Amniotic epithelial cell (primary cell): ENCODE results near the gene HSPA1B.
"Not testable (repeated sequence)": the region's sequence is repeated elsewhere in the genome, so short reads cannot be mapped to it uniquely, and the experiment has no call there.

Experiments
- DNase-seq: peaks from one replicate; pipeline ENCODE4 v3.0.0-alpha.2; 2010; ENCODE audit warnings: low read depth

The HSPA1B gene

DNA sequence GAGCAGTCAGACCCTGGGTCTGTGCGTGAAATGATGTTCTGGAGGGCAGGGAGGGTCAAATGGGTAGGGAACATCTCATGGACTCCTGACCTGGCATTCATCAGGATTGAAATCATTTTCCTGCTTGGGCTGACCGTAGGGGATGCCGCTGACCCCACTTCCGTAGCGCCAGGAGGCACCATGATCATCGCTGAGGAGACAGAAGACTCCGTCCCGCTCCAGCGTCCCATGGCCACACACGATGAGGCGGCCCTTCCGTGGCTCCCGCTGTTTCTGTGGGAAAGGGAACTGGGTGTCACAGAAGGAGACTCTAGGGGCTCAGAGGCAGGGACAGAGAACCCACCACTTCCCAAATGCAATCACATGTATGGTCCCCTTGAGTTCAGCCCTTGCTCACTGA is 32.8 kb downstream of the HSPA1B start:
- DNase-seq, result no peak

DNA sequence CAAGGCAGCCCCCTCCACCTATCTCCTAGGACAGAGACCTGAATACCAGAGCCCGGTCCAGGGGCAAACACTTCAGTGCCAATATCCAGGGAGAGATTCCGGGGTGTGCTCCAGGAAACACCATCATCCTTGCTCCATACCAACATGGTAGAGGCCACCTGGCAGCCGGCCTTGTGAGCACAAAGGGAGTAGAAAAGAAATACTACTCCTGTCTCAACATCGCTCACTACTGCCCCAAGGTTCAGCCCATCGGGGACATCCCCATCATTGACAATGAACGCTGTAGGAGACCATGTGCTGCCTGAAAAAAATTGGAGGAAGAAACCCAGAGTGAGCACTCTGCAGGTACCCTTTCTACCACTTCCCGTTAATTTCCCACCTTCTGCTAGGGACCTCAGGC is 33.6 kb downstream of the HSPA1B start:
- no peak for DNase-seq

DNA sequence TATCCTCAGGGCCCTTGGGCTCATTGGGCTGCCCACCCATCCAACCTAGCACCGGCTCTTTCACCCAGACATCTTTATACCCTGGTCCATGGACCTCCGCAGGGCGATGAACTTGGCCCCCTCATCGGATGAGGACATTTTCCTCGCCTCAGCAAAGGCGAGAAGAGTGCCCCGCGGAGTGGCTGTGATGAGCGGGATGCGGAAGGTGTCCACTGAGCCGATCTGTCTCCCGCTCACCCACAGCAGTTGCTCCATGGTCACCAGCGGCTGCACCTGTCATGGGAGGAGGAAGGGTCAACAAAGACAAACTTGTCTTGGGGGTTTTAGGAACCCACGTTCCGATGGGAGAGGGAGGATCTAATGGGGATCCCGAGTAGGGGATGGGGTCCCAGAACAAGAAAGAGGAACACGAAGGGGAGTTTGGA is 34.4 kb downstream of the HSPA1B start:
- no peak for DNase-seq

DNA sequence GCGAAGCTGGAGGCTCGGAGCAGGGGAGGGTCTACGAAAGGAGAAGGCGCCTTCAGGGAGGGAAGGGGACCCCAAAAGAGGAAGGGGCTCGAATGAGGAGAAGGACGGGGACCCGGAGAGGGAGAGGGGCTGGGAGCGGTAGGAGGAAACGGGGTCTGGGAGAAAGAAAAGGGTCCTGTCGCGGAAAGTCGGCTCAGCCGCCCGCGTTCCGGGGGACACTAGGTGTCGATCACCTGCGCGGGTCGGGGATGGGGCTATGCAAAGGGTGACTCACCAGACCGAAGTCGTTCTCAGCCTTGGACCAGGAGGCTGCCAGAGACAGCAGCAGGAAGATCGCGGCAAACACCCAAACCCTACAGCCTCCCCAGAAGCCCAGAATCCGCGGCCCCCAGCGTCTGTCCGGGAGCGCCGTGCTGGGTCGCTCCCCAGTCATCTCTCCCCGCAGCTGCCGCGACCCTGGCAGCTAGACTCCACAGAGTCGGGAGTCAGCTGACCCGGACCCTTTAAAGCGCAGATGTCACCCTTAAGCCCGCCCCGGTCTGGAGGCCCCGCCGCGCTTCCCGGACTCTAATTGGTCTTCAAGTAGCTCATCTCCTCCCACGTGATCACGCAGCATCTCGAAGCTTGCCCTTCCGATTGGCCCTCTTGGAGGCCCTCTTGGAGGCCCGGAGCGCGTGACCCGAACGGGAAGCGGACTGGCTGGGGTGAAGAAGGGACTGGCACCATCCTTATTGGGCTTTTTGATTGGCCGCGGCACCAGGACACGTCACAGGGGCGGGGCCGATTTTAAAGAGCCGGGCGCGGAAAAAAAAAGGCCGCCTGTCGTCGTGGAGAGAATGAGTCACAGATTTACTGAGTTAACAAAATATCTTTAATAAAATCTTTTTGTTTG is 35.1 kb downstream of the HSPA1B start, which contains the start of gene NEU1:
Gene NEU1 (minus strand): TSS at position 478 of the 892 bp plus-strand sequence. CDS start 45 bp downstream, at position 433.
- peak; percentile 100 for DNase-seq

DNA sequence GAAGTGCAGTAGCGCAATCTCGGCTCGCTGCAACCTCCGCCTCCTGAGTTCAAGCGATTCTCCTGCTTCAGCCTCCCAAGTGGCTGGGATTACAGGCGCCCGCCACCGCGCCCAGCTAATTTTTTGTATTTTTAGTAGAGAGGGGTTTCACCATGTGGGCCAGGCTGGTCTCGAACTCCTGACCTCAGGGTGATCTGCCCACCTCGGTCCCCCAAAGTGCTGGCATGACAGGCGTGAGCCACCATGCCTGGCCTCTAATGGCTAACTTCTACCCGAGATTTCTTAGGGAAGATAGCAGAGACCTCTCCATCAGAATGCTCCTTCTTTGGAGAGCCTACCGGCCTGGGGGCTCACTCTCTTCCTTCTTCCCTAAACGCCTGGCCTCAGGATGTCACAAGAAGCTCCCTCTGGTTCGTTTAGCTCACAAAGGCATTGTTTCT is 36.6 kb downstream of the HSPA1B start:
- DNase-seq, result not testable (repeated sequence)

DNA sequence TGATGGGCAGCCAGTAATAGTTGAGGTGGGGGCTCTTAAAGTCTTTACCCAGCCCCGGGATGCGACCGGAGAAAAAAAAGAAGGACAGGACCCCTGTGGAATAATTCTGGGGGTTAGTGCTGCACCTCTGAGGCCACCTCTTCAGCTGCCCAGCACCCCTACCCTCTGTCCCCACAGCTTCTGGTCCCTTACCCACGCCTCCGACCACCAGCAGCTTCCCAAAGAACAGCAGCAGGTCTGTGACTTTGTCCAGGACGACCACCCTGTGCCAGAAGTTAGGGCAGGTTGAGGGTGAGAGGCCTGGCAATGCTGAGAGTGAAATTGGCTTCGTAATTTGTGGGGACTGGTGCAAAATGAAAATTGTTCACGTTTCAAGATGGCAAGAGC is 37.3 kb downstream of the HSPA1B start:
- DNase-seq, result no peak

DNA sequence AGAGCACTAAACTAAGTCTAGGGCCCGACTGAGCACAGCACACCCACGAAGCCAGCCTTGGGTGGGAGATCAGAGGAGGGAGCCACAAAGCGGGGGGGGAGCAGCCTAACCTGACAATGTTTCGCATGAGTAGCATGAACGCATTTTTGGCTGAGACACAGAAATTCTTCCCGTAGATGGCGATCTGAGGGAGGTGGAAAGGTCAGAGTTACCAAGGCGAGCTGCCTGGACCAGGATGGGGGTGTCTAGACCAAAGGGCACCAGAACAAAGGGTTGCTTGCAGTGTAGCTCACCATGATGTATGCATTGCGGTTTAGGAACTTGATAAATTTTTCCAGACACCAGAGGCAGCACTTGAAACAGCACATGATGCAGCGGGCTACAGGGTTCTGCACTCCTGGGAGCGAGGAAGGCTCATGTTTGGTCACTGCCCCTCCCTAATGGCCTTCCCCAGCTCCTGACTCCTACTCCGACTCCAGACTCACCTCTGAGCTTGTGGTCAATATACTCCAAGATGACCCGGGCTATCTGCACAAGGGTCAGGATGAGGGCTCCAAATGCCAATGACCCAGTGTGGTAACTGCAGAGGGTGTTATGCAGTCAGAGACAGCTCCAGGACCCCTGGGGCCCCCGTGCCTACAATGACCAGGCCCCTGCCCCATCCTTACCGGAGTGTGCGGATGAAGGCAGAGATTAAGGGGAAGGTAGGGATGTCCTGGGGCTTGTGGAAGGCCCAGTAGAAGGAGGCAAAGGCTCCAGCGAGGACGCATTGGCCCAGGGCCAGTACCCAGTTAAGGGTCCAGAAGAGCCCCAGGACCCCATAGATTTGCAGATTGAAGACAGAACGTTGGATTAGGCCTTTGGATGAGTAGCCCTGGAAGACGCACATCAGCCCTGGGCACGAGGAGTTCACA is 37.9 kb downstream of the HSPA1B start:
- DNase-seq, result no peak

DNA sequence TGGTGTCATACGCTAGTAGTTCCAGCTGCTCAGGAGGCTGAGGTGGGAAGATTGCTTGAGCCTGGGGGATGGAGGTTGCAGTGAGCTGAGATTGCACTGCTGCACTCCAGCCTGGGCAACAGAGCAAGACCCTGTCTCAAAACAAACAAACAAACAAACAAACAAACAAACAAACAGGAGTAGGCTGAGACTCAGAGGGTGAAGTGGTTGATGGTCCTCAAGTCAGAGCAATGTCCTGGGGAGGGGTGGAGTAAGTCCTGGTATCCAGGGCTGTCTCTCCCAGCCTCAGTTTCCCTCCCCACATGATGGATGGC is 41.1 kb downstream of the HSPA1B start:
- not testable (repeated sequence) for DNase-seq

DNA sequence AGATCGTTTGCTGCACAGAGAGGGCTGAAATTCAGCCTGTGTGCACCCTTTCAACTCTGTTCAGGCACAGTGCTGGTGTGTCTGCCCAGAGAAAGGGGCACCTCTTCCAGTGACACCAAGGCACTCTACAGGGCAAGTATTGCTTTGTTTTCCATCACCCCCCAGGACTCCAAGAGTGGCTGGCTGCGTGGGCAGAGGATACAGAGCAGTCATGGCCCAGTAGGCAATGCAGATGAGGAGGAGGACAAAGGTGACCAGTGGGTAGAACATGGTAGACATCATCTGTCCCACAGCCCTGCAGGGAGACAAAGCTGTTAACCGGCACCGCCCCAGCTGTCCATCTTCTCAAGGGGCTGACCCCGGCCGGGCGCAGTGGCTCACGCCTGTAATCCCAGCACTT is 41.8 kb downstream of the HSPA1B start:
- no peak for DNase-seq

DNA sequence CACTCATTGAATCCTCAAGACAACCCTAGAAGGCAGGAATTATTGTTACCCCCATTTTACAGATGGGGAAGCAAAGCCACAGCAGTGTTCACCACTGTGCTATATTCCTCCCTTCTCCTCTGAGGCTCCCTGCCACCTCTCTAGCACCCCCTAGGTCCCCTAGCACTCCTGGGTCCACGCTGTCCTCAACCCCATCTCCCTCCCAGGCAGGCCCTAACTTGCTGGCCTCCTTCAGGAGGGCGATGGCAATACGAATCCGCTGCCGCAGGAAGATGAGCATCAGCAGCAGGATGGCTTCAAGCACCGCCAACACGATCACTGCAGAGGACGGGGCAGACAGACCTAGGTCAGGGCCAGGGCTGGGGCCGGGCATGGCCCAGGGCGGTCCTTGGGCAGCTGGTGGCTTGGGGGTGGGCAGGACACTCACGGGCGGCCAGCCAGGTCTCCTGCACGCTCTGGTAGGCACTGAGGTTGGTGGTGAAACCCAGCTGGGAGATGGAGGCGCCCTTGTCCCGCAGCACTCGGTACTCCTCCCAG is 42.9 kb downstream of the HSPA1B start:
- no peak for DNase-seq

DNA sequence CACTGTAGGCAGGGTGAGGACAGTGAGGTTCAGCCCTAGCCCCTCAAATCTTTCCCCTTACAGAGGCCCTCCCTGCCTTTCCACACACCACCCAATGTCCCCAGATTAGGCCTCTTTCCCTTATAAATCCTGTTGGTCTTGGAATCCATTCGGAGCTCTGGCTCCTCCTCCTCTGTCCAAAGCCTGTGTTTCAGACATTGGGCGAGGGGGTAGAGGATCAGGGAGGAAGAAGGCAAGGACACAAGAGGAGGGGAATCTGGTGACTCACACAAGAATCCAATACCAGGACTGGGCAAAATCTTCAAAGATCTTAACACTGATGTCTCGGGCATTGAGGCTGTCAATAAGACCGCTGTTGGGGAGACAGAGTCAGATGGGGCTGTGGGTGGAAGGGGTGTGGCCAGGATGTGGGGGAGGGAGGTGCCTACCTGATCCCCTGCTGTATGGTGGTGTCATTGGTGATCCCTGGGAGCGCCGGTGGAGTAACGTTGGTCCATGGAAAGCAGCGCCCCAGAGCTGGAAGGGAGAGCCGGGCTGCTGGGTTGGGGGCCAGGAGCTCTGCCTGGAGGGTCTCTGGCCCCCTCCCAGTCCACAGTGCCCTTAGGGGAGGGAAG is 43.6 kb downstream of the HSPA1B start:
- DNase-seq, result peak; percentile 26

DNA sequence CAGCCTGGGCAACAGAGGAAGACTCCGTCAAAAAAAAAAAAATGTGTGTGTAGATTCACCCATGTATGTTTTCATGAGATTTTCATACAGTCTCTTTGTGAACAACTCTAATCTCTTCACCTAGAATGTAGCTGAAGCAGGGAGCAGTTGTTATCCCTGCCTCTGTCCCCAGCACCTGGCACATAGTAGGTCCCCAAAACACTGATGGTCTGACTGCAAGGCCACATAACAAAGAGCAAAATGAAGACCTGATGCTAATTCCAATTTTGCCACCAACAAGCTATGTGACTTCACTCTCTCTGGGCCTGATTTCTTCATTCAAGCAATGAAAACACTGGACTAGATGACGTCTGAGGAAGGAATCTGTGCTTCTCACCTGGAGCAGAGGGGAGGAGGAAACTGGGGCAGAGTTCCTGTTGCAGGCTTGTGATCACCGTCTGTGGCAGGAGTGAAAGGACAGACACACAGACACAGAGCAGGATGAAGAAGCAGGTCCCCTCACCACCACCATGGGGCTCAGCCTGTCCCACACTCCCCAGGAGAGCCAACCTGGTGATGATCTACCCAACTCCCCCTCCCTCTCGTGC is 46.6 kb downstream of the HSPA1B start:
- DNase-seq, result no peak

DNA sequence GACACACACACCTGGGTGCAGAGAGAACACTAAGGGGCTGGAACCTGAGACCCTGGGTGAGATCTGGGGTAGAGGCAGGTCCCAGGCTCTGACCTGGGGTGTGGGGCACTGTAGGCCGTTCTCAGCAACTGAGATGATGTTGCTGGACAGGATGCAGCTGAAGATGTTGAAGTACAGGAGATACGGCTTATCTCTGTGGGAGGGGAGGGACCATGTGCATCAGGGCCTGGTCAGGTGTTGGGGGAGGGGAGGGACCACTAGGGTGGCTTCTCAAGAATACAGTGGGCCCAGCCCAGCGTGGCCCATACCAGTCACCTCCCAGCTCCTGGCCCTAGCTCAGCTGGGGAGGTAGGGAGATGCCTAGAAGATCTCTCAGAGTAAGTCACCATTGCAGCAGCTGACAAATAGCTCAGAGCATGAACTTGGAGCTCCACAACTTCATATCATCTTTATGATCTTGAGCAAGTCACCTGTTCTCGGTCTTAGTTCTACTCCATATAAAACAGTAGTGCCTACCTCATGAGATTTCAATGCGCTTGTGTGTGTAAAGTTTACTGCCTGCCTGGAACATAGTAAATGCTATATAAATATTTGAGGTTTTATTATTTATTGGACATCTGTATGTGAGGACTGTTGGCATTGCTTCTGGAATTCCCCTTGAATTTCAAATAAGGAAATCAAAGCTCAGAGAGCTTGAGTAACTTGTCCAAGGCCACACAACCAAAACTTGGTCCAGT is 47.5 kb downstream of the HSPA1B start:
- DNase-seq, result no peak

DNA sequence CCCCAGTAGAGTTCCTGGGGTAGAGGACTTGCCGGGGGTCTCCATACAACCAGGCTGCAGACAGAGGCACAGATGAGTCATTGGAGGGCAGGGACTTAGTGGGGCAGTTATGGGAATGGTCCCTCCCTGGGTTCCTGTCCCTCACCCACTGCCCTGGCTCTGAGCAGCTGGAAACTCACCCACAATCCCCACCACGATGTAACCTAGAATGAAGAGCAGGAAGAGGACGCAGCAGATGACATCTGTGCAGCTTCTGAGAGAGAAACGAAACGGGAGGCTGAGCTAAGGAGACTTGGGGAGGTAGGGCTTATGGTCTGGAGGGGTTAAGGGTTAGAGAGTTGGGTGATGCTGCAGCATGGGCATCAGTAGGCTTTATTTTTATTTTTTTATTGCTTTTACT is 48.3 kb downstream of the HSPA1B start:
- no peak for DNase-seq

DNA sequence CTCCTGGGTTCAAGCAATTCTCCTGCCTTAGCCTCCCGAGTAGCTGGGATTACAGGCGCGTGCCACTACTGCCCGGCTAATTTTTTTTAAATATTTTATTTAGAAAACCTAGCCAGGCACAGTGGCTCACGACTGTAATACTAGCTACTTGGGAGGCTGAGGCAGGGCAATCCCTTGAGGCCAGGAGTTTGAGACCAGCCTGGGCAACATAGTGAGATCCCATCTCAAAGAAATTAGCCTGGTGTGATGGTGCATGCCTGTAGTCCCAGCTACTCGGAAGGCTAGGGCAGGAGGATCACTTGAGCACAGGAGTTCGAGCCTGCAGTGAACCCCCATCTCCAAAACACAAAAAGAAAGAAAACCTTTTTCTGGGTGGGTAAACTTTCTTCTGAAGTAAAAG is 48.8 kb downstream of the HSPA1B start:
- DNase-seq, result no peak

DNA sequence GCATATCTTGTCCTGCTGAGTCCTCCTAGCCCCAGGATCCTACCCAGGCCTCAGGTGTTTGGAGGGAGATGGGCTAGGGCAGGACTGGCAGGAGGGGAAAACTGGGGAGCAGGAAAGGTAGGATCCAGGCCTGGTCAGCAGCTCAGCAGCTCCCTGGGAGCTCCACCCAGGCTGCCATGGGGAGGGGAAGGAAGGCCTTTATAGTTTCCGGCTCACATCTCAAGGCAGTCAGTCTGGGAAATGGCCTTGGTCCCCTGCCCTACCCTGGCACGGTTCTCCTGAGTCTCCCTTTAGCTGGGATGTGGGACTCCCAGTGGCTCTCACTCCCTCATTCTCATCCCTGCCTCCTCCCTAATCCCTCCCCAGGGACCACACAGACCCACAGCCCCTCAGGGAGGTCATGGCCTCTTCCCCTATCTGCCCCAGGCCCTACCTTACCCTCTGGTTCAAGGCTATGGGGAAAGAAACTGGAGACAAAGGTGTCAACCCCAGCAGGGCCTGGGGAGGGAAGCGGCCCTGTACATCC is 49.6 kb downstream of the HSPA1B start:
- no peak for DNase-seq

DNA sequence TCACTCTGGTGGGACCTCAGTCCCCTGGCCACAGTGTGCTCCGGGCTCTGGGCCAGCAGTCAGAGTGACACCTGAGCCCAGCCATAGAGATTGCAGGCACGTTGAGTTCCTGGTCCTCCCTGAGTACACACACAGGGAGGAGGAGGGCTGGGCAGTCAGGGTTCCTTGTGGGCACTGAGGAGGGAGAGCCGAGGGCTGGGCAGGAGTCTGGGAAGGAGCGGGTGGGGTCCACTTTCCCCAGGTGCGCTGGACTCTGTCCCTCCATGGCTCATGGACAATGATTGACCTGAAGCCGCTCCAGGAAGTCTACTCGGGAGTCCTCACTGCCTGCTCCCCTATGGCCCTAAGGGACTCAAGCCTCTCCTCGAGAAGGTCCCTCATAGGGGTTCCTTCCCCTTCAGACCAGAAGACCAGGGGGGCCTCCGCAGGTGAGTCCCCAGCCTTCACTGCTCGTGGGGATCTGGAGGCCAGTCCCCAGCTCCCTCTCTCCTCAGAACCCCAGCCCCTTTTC is 50.2 kb downstream of the HSPA1B start:
- DNase-seq, result no peak

DNA sequence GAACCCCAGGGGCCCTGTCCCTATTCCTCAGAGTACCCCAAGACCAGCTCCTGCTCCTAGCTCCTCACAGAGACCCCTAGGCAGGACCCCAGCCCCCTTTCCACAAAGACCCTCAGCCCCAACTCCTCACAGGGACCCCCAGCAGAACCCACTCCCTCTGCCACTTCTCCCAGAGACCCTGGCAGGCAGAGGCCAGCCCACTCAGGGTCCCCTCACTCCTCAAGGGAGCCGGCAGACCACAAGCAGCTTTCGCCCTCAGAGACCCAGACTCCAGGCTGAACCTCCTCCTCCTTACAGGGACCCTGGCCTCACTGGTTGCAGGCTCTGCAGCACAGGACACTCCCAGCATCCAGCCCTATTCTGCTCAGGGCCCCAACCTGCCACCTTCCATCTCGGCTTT is 50.7 kb downstream of the HSPA1B start:
- no peak for DNase-seq

DNA sequence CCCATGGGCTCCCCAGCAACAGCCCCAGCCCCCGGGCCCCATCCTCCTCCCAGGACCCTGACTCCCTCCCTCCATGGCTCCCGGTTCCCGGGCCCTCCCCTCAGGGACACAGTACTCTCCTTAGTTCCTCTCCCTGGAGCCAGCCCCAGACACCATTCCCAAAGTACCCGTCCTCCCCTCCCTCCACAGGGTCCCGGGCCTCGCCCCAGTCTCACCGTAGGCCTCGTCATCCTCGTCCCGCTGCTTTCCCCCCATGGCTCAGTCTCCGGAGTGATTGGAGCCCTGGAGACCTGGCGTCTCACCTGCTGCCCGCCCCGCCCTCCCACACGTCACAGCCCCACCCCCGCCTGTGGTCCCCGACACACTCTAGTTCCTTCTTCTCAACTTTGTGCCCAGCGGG is 51.2 kb downstream of the HSPA1B start, which contains the start of gene SLC44A4:
Gene SLC44A4 (minus strand): TSS at position 272 of the 400 bp plus-strand sequence. CDS start 17 bp downstream, at position 255.
- no peak for DNase-seq

DNA sequence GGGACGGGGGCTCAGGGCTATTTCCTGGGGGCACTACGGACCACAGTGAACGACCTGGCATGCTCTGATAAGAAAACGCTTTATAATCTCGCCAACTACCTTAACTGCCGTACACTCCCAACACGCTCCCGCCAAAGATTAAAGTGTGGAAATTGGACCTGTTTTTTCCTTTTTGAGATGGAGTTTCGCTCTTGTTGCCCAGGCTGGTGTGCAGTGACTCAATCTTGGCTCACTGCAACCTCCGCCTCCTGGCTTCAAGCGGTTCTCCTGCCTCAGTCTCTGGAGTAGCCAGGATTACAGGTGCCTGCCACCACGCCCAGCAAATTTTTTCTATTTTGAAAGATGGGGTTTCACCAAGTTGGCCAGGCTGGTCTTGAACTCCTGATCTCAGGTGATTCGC is 51.6 kb downstream of the HSPA1B start:
- DNase-seq, result no peak
